Coronary artery (tissue), 2 donors: Measurements from ENCODE around the gene SLC7A8.

Source experiments
- DNase-seq: peaks from one replicate; pipeline ENCODE4 v3.0.0-alpha.2; 2017; ENCODE audit warnings: low spot score
- H3K27ac ChIP-seq, 2 donors: fragments of 200-600 bp; sonication (generic); one replicate each; pipeline ENCODE4 v1.5.1; 2016 to 2019
- H3K4me3 ChIP-seq: fragments of 200-600 bp; sonication (generic); 2 replicates; pipeline ENCODE4 v1.5.1; 2016; ENCODE audit warnings: mild to moderate bottlenecking, moderate library complexity
- TF ChIP-seq, protein P1 (sequence below): fragments of 200-600 bp; sonication (generic); IDR thresholded peaks from one replicate; pipeline ENCODE4 v1.5.1; 2019; ENCODE audit warnings: antibody characterized with exemption

The SLC7A8 gene

DNA sequence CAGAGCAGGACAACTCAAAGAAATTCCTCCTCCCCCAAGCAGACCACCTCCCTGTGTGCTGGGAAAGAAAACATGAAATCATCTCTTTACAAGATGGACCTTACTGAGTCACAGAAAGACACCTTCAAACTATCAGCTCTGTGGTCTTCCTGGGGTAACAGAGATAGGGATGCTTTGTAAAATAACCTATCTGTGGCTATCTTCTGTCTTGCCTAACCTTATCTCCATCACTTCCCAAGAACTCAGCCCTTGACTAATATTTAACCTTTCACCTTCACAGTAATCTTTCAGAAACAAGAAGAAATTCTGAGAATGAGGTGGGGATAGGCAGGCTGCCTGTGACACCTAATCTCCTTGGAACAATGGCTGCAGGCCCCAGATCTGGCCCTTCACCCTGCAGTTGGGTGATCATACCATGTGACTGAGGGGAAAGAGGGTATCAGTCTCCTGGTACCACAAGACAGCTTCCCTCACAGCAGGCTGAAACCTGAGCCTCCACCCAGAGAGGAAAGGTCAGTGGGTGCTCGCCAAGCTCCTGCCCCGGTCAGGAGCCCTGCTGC, 37.0 kb downstream of the SLC7A8 start:
- H3K27ac ChIP-seq: peak overlapping the region; percentile 45 to 46
- TF ChIP-seq, protein P1, sequence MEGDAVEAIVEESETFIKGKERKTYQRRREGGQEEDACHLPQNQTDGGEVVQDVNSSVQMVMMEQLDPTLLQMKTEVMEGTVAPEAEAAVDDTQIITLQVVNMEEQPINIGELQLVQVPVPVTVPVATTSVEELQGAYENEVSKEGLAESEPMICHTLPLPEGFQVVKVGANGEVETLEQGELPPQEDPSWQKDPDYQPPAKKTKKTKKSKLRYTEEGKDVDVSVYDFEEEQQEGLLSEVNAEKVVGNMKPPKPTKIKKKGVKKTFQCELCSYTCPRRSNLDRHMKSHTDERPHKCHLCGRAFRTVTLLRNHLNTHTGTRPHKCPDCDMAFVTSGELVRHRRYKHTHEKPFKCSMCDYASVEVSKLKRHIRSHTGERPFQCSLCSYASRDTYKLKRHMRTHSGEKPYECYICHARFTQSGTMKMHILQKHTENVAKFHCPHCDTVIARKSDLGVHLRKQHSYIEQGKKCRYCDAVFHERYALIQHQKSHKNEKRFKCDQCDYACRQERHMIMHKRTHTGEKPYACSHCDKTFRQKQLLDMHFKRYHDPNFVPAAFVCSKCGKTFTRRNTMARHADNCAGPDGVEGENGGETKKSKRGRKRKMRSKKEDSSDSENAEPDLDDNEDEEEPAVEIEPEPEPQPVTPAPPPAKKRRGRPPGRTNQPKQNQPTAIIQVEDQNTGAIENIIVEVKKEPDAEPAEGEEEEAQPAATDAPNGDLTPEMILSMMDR: no peak
- DNase-seq: no peak
- H3K4me3 ChIP-seq: no peak overlapping the region

DNA sequence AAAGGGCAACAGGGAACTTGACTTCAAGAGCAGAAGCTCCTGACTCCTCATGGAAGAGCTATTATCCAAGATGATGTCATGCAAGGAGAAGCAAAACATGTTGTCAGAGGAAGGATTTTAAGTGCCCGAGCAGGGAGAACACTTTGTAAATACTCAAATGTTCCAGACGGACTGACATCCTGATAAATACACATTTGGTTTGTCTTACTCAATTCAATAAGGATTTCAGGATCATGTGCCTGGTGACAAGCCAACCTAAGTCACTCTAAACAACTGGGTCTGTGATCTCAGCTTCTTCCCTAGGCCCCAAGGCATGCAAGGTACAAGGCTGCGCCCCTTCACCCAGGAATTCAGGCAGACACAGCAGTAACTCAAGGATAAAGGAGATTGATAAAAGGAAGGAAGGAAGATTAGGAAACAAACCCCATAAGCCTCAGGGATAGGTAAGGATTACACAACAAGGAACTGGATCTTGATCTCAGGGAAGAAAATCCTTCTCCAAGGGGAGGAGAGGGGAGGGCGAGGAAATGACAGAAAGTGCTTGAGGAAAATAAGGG, 37.6 kb downstream of the SLC7A8 start:
- TF ChIP-seq, protein P1: no peak
- Histone ChIP-seq H3K4me3 (no peak overlapping the region), H3K27ac (peak overlapping the region; percentile 45 to 46)
- DNase-seq: no peak

DNA sequence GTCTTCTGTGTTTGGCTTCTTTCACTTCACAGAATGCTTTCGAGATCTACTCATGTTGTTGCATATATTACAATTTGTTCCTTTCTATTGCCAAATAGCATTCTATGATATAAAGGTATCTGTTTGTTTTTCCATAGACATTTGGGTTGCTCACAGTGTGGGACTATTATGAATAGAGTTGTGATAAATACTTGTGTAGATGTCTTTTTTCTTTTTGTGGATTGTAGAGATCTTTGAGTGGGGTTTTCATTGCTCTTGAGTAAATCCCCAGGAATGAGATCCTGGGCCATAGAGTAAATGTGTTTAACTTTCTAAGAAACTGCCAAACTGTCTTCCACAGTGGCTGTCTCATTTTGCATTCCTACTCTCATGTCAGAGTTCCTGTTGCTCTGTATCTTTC, 39.5 kb downstream of the SLC7A8 start:
- H3K27ac ChIP-seq: peak overlapping the region; percentile 22 to 85
- no peak overlapping the region for H3K4me3 ChIP-seq
- TF ChIP-seq, protein P1: no peak
- DNase-seq: no peak

DNA sequence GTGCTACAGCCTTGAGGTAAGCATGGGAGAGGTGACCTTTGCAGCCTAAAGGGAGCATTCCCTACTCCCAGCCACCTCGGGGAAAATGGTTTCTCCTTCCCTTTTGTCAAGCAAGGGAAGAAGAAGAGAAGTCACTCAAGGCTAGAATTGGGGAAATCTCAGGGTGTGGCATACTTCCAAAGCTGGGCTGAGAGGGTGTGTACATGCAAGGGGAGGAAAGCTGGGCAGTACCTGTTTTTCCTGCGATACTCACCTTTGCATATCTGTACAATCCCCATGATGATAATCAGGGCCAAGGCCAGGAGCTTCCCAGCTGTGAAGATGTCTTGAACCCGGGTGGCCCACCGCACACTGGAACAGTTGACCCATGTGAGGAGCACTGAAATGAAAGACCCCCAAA, 40.6 kb downstream of the SLC7A8 start:
- DNase-seq: no peak
- Histone ChIP-seq H3K4me3 (no peak overlapping the region), H3K27ac (peak overlapping the region; percentile 77 to 85)
- TF ChIP-seq, protein P1: no peak

DNA sequence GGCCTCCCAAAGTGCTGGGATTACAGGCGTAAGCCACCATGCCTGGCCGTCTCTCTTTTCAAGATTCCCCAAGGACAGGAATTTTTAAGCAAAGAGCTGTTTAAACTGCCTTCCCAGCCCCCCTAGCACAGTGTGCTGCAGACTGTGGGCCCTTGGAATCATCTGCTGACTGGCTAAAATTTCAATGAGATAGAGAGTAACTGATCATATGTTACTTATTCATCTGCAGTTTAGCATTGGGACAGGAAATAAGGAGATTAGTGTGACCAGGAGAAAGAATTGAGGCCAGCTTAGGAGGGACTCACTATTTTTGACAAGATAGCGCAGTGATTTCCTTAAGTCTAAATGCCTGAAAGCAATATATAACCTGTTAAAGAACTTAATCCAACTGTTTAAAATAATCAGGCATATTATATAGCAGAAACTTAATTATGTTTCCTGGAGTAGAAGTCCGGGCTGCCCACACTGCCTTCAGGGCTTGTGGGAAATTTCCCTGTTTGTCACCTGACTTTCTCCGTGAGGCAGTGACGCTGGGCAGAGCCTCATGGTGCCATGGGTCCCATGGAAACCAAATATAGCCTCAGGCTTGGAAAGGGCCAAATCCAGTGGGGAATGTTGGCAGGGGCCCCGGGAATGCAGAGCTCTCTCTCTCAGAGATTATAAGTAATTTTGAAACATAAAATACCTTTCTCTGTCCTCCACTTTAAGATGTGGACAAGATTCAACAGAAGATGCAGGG, 41.6 kb downstream of the SLC7A8 start:
- TF ChIP-seq, protein P1: no peak
- DNase-seq: peak; percentile 92

DNA sequence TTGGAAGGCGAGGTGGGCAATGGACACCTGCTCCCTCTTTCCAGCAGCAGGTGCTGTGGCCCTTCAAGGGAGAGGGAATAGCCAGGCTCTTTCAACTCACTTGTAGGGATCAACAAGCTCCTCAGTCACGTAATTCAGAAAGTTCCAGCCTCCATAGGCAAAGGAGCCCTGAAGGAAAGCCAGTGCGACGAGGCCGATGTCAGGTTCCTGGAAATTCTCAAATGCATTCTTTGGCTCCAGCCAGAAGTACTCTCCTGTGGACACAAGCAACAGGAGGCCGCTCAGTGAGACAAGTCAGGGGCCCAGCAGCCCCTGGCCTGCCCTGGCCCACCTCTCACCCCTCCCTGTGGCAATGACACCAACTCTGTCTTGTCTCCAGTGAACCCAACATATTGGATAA, 43.1 kb downstream of the SLC7A8 start:
- Histone ChIP-seq H3K27ac (no peak overlapping the region), H3K4me3 (no peak overlapping the region)
- TF ChIP-seq, protein P1: no peak
- no peak for DNase-seq

More for the DNA sequence above, 41.6 kb downstream of the SLC7A8 start:
- Histone ChIP-seq H3K27ac (peak overlapping the region; percentile 77 to 85), H3K4me3 (no peak overlapping the region)

DNA sequence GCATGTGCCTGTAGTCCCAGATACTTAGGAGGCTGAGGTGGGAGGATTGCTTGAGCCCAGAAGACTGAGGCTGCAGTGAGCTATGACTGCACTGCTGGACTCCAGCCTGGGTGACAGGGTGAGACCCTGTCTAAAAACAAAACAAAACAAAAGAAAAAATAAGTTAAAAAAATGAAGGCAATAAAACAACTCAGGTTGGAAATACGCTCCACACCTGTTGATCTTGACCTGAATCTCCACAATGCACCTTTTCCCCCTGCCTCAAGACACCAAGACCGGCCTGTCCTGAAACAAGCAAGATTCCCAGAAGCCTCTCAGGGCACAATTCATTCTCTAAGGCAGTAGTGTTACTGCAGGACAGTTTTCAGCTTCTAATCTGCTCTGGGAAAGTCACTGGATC, 43.6 kb downstream of the SLC7A8 start:
- no peak for DNase-seq
- TF ChIP-seq, protein P1: no peak
- H3K27ac ChIP-seq: no peak overlapping the region
- H3K4me3 ChIP-seq: no peak overlapping the region
